NCI-H748 (cell line): Measurements from ENCODE around the gene SEC14L3.

ENCODE experiments used
- DNase-seq: peaks from one replicate; lab custom pipeline; 2025; ENCODE audit not compliant: unreplicated experiment; lab: John Stamatoyannopoulos, UW

The SEC14L3 gene

GRCh38 chr22:30423959-30424533 is 47.8 kb downstream of the SEC14L3 start:
- peak; percentile 98 for DNase-seq

GRCh38 chr22:30423301-30423958 is 48.4 kb downstream of the SEC14L3 start:
- DNase-seq, result peak; percentile 78

- DNase-seq, result peak; percentile 57
These were observed 49.1 kb downstream of the SEC14L3 start for GRCh38 chr22:30422481-30423300.

GRCh38 chr22:30421695-30422480 is 49.9 kb downstream of the SEC14L3 start:
- no peak for DNase-seq

GRCh38 chr22:30420347-30421125 is 51.3 kb downstream of the SEC14L3 start:
- DNase-seq, result no peak

- DNase-seq, result no peak
These were observed 55.0 kb downstream of the SEC14L3 start for GRCh38 chr22:30416837-30417236.

GRCh38 chr22:30416403-30416802 is 55.4 kb downstream of the SEC14L3 start:
- no peak for DNase-seq

- no peak for DNase-seq
These were observed 57.2 kb downstream of the SEC14L3 start for GRCh38 chr22:30414525-30415047.

- DNase-seq, result no peak
These were observed 57.9 kb downstream of the SEC14L3 start for GRCh38 chr22:30413745-30414524.

- DNase-seq, result no peak
These were observed 58.8 kb downstream of the SEC14L3 start for GRCh38 chr22:30413001-30413400.

- DNase-seq, result no peak
These were observed 60.0 kb downstream of the SEC14L3 start for GRCh38 chr22:30411780-30412179.
